HG02943 (cell line): ENCODE results near the gene DCDC1.
"Not testable (repeated sequence)": the region's sequence is repeated elsewhere in the genome, so short reads cannot be mapped to it uniquely, and the experiment has no call there.

ENCODE experiments used
- ATAC-seq: cut with Tn5 transposase; IDR thresholded peaks from one replicate; pipeline ENCODE4 v1.9.1; 2021; ENCODE audit warnings: mild to moderate bottlenecking, low read depth, moderate library complexity; ENCODE audit not compliant: unreplicated experiment

DCDC1 gene

GRCh38 chr11:31005202-31005601 is 364.3 kb downstream of the DCDC1 start:
- no peak for ATAC-seq

GRCh38 chr11:31001427-31001826 is 368.1 kb downstream of the DCDC1 start:
- ATAC-seq: no peak

DNA sequence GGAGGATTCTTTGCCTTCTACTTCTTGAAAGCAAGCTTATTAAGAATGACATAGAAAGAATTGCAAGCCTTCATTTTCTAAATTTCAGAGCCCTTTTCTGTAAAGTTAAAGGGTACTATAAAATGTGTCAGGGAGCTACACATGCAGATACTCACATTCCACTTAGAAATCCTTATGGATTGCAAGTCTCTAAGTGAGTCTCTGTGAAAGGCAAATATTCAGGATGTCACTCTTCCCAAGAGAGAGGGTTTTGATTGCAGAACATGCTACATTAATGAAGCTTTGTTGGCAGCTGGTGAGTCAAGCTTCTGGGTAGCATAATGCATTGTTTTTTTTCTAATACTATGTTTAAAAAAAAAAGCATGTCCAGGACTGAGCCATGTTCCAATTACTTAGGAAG is 369.2 kb downstream of the DCDC1 start:
- ATAC-seq: no peak

DNA sequence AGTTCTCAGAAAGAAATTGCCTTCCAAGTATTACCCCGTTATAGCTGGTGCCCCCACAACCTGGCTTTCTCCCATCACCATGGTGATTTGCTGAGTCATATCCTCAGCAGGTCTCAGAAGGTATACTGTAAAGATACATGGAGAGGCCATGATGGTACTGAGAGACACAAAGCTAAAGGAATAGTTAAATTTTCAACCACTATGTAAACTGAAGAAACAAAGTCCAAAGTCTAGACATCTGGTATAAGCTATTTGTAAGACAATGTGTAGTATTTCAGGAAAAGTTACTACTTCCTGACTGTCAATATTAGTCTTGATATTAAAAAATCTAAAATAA is 377.1 kb downstream of the DCDC1 start:
- ATAC-seq: no peak

GRCh38 chr11:30991802-30992512 is 377.6 kb downstream of the DCDC1 start:
- no peak for ATAC-seq

- ATAC-seq: no peak
These were observed 378.2 kb downstream of the DCDC1 start for GRCh38 chr11:30991376-30991775.

DNA sequence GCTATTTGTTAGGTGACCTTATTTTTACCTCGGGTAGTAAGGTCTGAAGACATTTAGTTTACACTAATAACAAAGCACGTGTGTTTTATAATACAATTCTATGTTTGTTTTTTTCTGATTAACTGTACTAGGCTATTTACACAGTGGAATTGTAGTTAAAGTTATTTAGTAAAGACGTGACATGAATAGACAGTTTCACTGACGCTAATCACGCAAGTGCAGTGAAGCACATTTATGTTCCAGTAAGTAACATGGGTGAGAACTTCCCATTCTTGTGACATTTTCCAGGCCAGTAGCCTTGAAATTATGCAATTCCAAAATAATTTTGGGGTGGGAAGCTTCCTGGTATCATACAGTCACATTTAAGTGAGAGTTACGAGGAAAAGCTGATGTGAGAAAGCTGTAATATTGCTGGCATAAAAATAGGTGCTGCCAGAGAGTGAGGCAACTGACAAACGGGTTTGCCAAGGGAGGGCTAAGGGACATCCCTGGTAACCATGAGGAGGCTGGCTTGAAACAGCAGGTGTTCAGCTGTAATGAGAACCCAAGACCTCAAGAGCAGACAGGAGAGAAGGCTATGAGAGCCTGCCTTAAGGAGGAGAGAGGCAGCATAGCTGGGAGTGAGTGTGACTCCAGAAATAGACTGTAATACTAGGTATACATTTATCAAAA is 378.8 kb downstream of the DCDC1 start:
- ATAC-seq: no peak

GRCh38 chr11:30987819-30988218 is 381.7 kb downstream of the DCDC1 start:
- ATAC-seq: no peak

GRCh38 chr11:30985536-30985935 is 384.0 kb downstream of the DCDC1 start:
- no peak for ATAC-seq

DNA sequence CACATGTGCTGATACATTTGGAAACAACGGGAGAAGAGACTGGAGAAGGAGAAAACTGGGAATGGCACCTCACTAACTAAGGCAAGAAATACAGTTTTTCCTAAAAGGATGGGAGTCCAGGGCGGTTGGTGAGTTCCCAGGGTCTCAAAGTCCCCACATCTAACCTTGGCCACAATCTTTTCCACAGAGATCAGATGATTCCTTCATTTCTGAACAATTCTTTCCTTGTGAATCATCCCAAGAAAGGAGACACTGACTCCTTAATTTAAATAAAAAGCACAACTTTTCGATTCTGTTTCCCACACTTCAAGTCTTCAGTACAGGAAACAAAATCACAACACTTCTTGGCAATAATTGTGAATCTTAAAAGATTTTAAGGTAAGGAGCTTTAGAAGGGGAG is 384.7 kb downstream of the DCDC1 start:
- ATAC-seq: no peak

DNA sequence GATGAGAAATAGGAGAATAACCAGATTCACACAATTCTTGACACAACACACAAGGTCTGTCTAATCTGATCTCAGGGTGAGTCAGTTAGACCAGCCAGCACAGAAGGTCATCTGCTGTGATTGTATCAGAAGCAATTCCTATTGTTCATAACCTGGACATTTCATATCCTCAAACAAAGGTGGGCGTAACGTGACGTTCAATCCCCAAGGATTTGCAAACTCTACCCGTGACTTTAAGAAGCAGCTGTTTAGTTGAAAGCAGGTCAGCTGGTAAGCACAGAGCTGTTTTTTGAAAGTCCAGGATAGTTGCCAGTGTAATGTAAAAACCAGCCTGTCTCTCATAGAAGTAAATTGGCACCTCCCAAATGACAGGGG is 385.1 kb downstream of the DCDC1 start:
- ATAC-seq: no peak

- ATAC-seq: no peak
These were observed 385.6 kb downstream of the DCDC1 start for GRCh38 chr11:30983776-30984441.

GRCh38 chr11:30983143-30983542 is 386.4 kb downstream of the DCDC1 start:
- no peak for ATAC-seq

GRCh38 chr11:30967579-30967978 is 402.0 kb downstream of the DCDC1 start:
- no peak for ATAC-seq

- no peak for ATAC-seq
These were observed 409.0 kb downstream of the DCDC1 start for GRCh38 chr11:30960387-30960992.

- no peak for ATAC-seq
These were observed 412.8 kb downstream of the DCDC1 start for GRCh38 chr11:30956751-30957150.

DNA sequence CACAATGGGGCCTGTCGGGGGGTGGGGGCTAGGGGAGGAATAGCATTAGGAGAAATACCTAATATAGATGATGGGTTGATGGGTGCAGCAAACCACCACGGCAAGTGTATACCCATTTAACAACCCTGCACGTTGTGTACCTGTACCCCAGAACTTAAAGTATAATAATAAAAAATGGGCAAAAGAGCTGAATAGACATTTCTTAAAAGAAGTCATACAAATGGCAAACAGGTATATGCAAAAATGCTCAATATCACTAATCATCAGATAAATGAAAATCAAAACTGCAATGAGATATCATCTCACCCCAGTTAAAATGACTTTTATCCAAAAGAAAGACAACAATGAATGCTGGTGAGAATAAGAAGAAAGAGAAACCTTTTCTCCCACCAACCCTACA is 419.7 kb downstream of the DCDC1 start:
- no peak for ATAC-seq

DNA sequence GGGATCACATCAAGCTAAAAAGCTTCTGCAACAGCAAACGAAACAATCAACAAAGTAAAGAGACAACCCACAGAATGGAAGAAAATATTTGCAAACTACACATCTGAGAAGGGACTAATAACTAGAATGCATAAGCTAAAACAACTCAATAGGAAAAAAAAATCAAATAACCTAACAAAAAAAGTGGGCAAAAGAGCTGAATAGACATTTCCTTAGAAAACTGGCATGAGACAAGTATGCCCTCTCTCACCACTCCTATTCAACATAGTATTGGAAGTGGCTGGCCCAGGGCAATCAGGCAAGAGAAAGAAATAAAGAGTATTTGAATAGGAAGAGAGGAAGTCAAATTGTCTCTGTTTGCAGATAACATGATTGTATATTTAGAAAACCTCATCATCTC is 421.8 kb downstream of the DCDC1 start:
- ATAC-seq: not testable (repeated sequence)

GRCh38 chr11:30938810-30939209 is 430.7 kb downstream of the DCDC1 start:
- ATAC-seq: no peak

DNA sequence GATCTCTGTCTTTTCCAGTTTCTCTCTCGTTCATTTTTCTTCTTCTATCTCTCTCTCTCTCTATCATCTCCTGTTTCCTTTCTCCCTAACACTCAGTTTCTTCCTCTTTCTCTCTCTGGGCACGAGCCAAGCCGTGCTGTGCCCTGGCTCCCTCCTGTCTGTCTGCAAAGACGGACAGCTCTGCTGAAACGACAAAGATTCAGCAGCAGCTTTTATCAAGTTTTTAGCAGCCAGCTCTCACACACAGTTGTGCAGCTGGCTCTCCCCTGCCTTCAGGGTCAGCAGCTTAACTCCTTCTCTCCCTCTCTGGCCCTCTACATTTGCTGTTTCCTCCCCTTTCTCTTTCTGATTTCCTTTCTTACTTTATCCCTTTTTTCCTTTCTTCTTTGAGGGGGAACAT is 431.4 kb downstream of the DCDC1 start:
- ATAC-seq: no peak

DNA sequence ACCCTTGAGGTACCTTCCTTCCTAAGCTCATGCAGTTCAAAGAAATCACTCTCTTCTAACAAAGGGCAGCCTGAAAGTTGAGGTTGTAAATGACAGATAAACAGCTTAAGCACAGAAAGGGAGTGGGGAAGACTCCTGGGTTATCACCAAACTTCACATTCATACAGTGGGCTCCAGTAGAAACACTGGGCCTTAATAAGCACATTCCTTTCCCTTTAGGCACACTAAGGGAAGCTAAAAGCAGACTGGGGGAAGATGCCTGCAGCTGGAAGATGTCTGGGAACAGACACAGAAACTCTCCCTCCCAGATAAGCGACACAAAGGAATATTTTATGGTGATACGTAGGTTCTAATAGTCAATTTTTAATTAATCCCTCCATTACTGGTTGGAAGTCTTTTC is 433.0 kb downstream of the DCDC1 start:
- ATAC-seq: no peak

DNA sequence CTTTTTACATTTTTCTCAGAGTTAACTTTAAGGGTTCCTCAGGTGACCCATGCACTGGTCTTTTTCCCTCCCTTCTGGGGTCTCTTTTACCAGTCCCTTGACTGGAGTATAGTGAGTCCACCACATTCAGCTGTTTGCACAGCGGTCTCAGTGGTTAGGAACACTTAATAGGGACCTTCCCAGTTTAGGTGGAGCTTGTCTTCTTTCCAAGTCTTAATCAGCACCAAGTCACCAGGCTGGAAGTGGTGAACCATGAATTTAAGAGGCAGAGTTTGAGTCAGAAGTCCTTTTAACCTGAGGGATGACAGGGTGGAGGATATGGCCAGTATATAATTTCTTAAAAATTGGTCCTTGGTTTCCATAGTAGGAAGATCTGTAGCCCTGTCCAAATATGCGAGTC is 433.7 kb downstream of the DCDC1 start:
- ATAC-seq: no peak
